ENCODE results near the gene SORL1. TPM values are rescaled to one million over a fixed set of nuclear protein-coding genes. Genes with fewer than 3 reads are reported as not detected.

The SORL1 gene
- total RNA-seq, 1 donor from 2014 or later, result 11.1 TPM

DNA sequence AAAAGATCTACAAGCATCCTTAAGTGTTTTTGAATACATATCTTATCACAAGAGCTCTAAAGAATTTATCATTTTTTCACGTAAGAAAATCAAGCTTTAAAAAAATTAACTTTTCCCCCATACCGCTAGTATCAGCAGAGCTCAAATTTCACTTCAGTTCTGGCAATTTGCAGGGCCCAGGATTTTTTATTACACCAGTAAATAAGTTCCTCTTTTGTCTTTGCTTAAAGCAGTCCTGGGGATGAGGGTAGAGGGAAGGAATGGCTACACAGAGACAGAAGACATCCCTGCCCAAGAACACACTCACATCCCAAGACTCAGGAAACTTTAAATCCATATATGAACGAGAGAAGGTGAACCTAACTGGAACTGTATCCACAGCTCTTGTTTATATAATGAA lies 22.6 kb upstream of the SORL1 start:
- peaks cover 3% of the 10 kb centered on the region for H3K27me3 Mint-ChIP-seq (ENCODE audit: unreplicated experiment)
- DNase-seq, result no peak
- peaks cover 1% of the 10 kb centered on the region for H3K9me3 Mint-ChIP-seq (ENCODE audit: unreplicated experiment)
- H3K36me3 Mint-ChIP-seq (ENCODE audit: unreplicated experiment), result peaks cover 6% of the 10 kb centered on the region
- H3K27ac Mint-ChIP-seq (ENCODE audit: unreplicated experiment), result no peak overlapping the region
- TF ChIP-seq, protein P1, sequence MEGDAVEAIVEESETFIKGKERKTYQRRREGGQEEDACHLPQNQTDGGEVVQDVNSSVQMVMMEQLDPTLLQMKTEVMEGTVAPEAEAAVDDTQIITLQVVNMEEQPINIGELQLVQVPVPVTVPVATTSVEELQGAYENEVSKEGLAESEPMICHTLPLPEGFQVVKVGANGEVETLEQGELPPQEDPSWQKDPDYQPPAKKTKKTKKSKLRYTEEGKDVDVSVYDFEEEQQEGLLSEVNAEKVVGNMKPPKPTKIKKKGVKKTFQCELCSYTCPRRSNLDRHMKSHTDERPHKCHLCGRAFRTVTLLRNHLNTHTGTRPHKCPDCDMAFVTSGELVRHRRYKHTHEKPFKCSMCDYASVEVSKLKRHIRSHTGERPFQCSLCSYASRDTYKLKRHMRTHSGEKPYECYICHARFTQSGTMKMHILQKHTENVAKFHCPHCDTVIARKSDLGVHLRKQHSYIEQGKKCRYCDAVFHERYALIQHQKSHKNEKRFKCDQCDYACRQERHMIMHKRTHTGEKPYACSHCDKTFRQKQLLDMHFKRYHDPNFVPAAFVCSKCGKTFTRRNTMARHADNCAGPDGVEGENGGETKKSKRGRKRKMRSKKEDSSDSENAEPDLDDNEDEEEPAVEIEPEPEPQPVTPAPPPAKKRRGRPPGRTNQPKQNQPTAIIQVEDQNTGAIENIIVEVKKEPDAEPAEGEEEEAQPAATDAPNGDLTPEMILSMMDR (IDR thresholded peaks at IDR 0.05; ENCODE audit: partially characterized antibody, unreplicated experiment), result no peak
- no peak overlapping the region for H3K4me3 Mint-ChIP-seq (ENCODE audit: unreplicated experiment)
- H3K4me1 Mint-ChIP-seq (ENCODE audit: low read depth, unreplicated experiment), result no peaks in the 10 kb centered on the region

DNA sequence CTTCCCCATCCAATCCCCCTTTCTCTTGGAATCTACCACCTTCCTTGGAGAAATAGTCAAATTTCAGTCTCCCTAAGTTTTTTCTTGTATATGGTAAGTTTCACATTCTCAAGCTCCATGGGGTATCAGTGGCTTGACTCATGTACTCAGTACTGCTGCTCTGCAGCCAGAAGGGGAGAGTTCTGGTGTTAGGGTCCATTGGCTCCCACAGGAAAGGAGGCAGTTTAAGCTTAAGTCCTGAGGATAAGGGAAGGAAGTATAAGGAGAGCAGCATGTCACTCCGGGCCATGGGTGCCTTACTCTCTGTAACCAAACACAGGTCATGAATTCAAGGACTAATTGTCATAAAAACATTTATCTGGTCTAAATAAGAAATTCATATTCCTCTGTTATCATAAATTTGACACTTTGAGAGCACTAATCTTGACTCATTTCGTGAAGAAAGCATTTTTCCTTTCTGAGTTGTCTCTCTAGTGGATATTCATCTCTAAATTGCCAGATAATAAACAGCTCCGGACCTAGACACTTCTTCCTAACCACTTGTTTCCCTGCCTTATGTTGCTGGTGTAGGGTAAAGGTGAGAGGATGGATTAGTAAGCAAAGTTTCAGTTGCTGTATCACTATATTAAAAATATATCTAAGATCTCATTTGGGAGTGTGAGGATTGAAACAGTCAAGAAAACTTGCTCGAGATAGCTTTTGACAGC lies 20.1 kb upstream of the SORL1 start:
- Mint-ChIP-seq H3K27me3 (ENCODE audit: unreplicated experiment) (no peaks in the 10 kb centered on the region), H3K9me3 (ENCODE audit: unreplicated experiment) (no peaks in the 10 kb centered on the region), H3K4me3 (ENCODE audit: unreplicated experiment) (no peak overlapping the region), H3K27ac (ENCODE audit: unreplicated experiment) (no peak overlapping the region), H3K36me3 (ENCODE audit: unreplicated experiment) (no peaks in the 10 kb centered on the region), H3K4me1 (ENCODE audit: low read depth, unreplicated experiment) (no peaks in the 10 kb centered on the region)
- TF ChIP-seq, protein P1 (IDR thresholded peaks at IDR 0.05; ENCODE audit: partially characterized antibody, unreplicated experiment), result no peak
- DNase-seq, result no peak

DNA sequence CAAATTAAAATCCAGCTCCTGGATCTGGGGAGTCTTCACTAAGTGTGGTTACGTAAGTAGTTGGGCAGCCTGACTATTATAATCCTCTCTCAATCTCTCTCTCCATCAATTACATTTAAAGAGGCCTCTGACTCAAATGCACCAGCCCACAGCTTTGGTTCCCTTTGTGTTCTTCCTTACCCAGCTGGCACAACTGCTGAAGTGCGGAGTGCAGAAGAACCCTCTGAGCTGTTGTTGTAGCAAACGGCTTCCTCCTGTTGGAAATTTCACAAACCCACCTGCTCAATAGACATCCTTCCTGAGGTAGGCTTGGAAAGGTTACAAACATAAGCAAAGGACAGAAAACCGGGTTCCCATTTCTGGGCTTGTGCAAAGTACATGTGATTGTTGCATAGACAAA lies 17.0 kb upstream of the SORL1 start:
- Mint-ChIP-seq H3K27ac (ENCODE audit: unreplicated experiment) (no peak overlapping the region), H3K36me3 (ENCODE audit: unreplicated experiment) (no peaks in the 10 kb centered on the region), H3K4me1 (ENCODE audit: low read depth, unreplicated experiment) (no peaks in the 10 kb centered on the region), H3K4me3 (ENCODE audit: unreplicated experiment) (no peak overlapping the region), H3K9me3 (ENCODE audit: unreplicated experiment) (no peaks in the 10 kb centered on the region), H3K27me3 (ENCODE audit: unreplicated experiment) (no peaks in the 10 kb centered on the region)
- TF ChIP-seq, protein P1 (IDR thresholded peaks at IDR 0.05; ENCODE audit: partially characterized antibody, unreplicated experiment), result no peak
- no peak for DNase-seq

DNA sequence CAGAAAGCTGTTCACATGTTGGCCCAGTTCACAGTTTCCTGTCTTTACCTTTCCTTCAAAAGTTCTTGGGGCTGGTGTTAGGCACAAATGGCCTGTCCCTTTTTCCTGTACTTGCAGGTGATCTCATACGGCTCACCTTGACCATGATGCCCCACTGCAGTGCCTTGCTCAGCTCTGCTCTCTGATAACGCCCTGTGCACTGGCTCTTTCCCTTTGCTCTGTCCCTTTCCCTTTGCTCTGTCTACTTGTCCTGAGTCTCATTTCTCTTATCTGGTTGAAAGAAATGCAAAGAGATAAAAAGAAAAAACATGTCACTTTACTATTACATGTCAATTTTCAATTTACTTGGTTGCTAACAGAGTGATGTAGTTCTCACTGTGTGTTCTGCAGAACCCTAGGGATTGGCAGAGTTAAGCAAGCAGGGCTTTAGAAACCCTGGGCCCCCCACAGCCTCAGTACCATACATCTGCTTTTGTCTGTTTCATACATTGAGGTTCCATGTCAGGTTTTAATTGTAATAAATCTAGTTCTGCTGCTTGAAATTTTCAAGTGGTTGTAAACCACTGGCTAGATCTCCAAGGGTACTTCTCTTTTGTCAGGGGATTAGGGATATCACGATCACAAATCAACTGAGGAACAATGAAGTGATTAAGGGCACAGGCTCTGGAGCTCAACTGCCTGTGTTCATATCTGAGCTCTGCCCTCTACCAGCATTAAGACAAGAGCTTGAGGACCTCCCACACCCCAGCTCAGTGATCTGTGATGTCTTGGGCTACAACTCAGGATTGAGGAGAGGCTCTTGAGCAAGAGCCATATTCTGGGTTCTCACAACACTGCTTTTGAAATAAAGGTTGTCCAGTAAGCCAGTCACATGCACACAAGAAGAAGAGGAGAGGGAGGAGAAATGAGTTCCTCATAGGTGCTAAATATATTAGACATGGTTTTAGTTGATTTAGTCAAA lies 16.3 kb upstream of the SORL1 start:
- H3K36me3 Mint-ChIP-seq (ENCODE audit: unreplicated experiment), result no peaks in the 10 kb centered on the region
- DNase-seq, result no peak
- TF ChIP-seq, protein P1 (IDR thresholded peaks at IDR 0.05; ENCODE audit: partially characterized antibody, unreplicated experiment), result no peak
- H3K4me1 Mint-ChIP-seq (ENCODE audit: low read depth, unreplicated experiment), result no peaks in the 10 kb centered on the region
- H3K27me3 Mint-ChIP-seq (ENCODE audit: unreplicated experiment), result no peaks in the 10 kb centered on the region
- H3K9me3 Mint-ChIP-seq (ENCODE audit: unreplicated experiment), result no peaks in the 10 kb centered on the region
- no peak overlapping the region for H3K4me3 Mint-ChIP-seq (ENCODE audit: unreplicated experiment)
- H3K27ac Mint-ChIP-seq (ENCODE audit: unreplicated experiment), result no peak overlapping the region

Data from glutamatergic neuron (in vitro differentiated cells).